ENCODE data around the gene ZNF154.
"Not testable (repeated sequence)": the region's sequence is repeated elsewhere in the genome, so short reads cannot be mapped to it uniquely, and the experiment has no call there.

Gene ZNF154

GRCh38 chr19:57708641-57709361 is at the start of gene ZNF154:
Gene ZNF154, minus strand, starts transcription at chr19:57709204. Its CDS starts 233 bp downstream, at chr19:57708971.
- no peak for DNase-seq (ENCODE audit: low read depth)

- no peak for DNase-seq (ENCODE audit: low read depth)
Observed at GRCh38 chr19:57757941-57758340, 48.9 kb upstream of the ZNF154 start.

- DNase-seq (ENCODE audit: low read depth) = no peak
Observed at GRCh38 chr19:57755031-57755430, 46.0 kb upstream of the ZNF154 start.

GRCh38 chr19:57754091-57754673 is 45.2 kb upstream of the ZNF154 start:
- no peak for DNase-seq (ENCODE audit: low read depth)

GRCh38 chr19:57748029-57748428 is 39.0 kb upstream of the ZNF154 start:
- no peak for DNase-seq (ENCODE audit: low read depth)

- DNase-seq (ENCODE audit: low read depth) = no peak
Observed at GRCh38 chr19:57747472-57747807, 38.4 kb upstream of the ZNF154 start.

GRCh38 chr19:57746580-57747471 is 37.8 kb upstream of the ZNF154 start, which contains the start of gene ZNF776:
Gene ZNF776, plus strand, starts transcription at chr19:57746815. Its CDS starts 244 bp downstream, at chr19:57747059.
- DNase-seq (ENCODE audit: low read depth) = peak; percentile 44

GRCh38 chr19:57738770-57739169 is 29.8 kb upstream of the ZNF154 start:
- not testable (repeated sequence) for DNase-seq (ENCODE audit: low read depth)

- not testable (repeated sequence) for DNase-seq (ENCODE audit: low read depth)
Observed at GRCh38 chr19:57738320-57738719, 29.3 kb upstream of the ZNF154 start.

- no peak for DNase-seq (ENCODE audit: low read depth)
Observed at GRCh38 chr19:57720878-57721277, 11.9 kb upstream of the ZNF154 start.

- DNase-seq (ENCODE audit: low read depth) = no peak
Observed at GRCh38 chr19:57719901-57720519, 11.0 kb upstream of the ZNF154 start.

- no peak for DNase-seq (ENCODE audit: low read depth)
Observed at GRCh38 chr19:57719424-57719823, 10.4 kb upstream of the ZNF154 start.

- no peak for DNase-seq (ENCODE audit: low read depth)
Observed at GRCh38 chr19:57712222-57712621, 3.2 kb upstream of the ZNF154 start.

GRCh38 chr19:57709616-57710015 is 612 bp upstream of the ZNF154 start:
- no peak for DNase-seq (ENCODE audit: low read depth)

- DNase-seq (ENCODE audit: low read depth) = no peak
Observed at GRCh38 chr19:57706346-57706745, 2.7 kb downstream of the ZNF154 start.

- DNase-seq (ENCODE audit: low read depth) = no peak
Observed at GRCh38 chr19:57701625-57702024, 7.4 kb downstream of the ZNF154 start.

- DNase-seq (ENCODE audit: low read depth) = no peak
Observed at GRCh38 chr19:57689750-57690149, 19.3 kb downstream of the ZNF154 start.

GRCh38 chr19:57688011-57688763 is 20.8 kb downstream of the ZNF154 start:
- no peak for DNase-seq (ENCODE audit: low read depth)

- no peak for DNase-seq (ENCODE audit: low read depth)
Observed at GRCh38 chr19:57687363-57688010, 21.5 kb downstream of the ZNF154 start.

- DNase-seq (ENCODE audit: low read depth) = no peak
Observed at GRCh38 chr19:57686727-57687126, 22.3 kb downstream of the ZNF154 start.

GRCh38 chr19:57682226-57682766 is 26.7 kb downstream of the ZNF154 start:
- DNase-seq (ENCODE audit: low read depth) = no peak
